Natural killer cell (primary cell): ENCODE measurements around the gene C1QTNF5. TPM values are rescaled to one million over a fixed set of nuclear protein-coding genes. Genes with fewer than 3 reads are reported as not detected.

Experiments
- ATAC-seq, 3 donors: fragments of 150-1000 bp in 2 of 3; fragments of 200-7000 bp in 1 of 3; cut with Tn5 transposase; 1 replicate in 1 of 3; 2 replicates in 2 of 3; pipeline ENCODE4 v1.10.0; 2021; ENCODE audit warnings: mild to moderate bottlenecking in 2 of 3, moderate library complexity in 2 of 3
- DNase-seq, 2 donors: peaks; one replicate each; pipeline versions ENCODE4 v3.0.0 to v3.0.0-alpha.2; 2013 to 2021; ENCODE audit warnings: mixed read lengths in 1 of 2
- H3K27ac ChIP-seq: one replicate; pipeline ENCODE4 v1.5.1; 2013; ENCODE audit warnings: mild to moderate bottlenecking, low read length
- H3K27me3 ChIP-seq: one replicate; pipeline ENCODE4 v1.6.1; 2013; ENCODE audit warnings: low read length; ENCODE audit not compliant: control insufficient read depth, insufficient read depth
- H3K36me3 ChIP-seq: one replicate; pipeline ENCODE4 v1.6.1; 2013; ENCODE audit warnings: low read length; ENCODE audit not compliant: control insufficient read depth, insufficient read depth
- H3K4me1 ChIP-seq: one replicate; pipeline ENCODE4 v1.6.1; 2013; ENCODE audit warnings: low read length; ENCODE audit not compliant: control insufficient read depth, insufficient read depth
- H3K4me3 ChIP-seq: one replicate; pipeline ENCODE4 v1.5.1; 2013; ENCODE audit warnings: low read length
- H3K9me3 ChIP-seq: one replicate; pipeline ENCODE4 v1.6.1; 2013; ENCODE audit warnings: low read length; ENCODE audit not compliant: control insufficient read depth, insufficient read depth
- H3K27ac Mint-ChIP-seq, 2 donors: one replicate each; pipeline ENCODE4 v1.8.0; 2022; ENCODE audit warnings: mild to moderate bottlenecking in 2 of 2, mixed read lengths in 2 of 2, moderate library complexity in 1 of 2
- H3K27me3 Mint-ChIP-seq, 2 donors: one replicate each; pipeline ENCODE4 v1.8.0; 2022; ENCODE audit warnings: low read depth in 2 of 2, mixed read lengths in 2 of 2
- H3K36me3 Mint-ChIP-seq: one replicate; pipeline ENCODE4 v1.8.0; 2022; ENCODE audit warnings: mixed read lengths
- H3K4me1 Mint-ChIP-seq, 2 donors: one replicate each; pipeline ENCODE4 v1.8.0; 2022; ENCODE audit warnings: mixed read lengths in 2 of 2
- H3K4me3 Mint-ChIP-seq: one replicate; pipeline ENCODE4 v1.8.0; 2022; ENCODE audit warnings: mild to moderate bottlenecking, moderate library complexity, mixed read lengths
- H3K9me3 Mint-ChIP-seq, 2 donors: one replicate each; pipeline ENCODE4 v1.8.0; 2022; ENCODE audit warnings: mixed read lengths in 2 of 2
- WGBS: methylation state at CpG from one replicate; pipeline ENCODE4 v1.1.7; 2013; ENCODE audit warnings: missing lambda C conversion rate; ENCODE audit not compliant: insufficient coverage; 5-methylcytosine and 5-hydroxymethylcytosine counted together
- intact Hi-C: fragments of 100-400 bp; cut with micrococcal nuclease; formaldehyde crosslinking; loops from one replicate; pipeline ENCODE4 v1.14.2; 2022
- total RNA-seq, 4 donors: library from RNA; stranded (reverse); fragments of 120-200 nt in 1 of 4; gene quantifications; one replicate each; pipeline versions ENCODE4 v1.2.3 to v1.2.4, GENCODE V29; 2013 to 2022
- TF ChIP-seq, protein P1 (sequence below): fragments of 200-600 bp; IDR thresholded peaks from one replicate; pipeline ENCODE4 v1.8.0; 2022; ENCODE audit warnings: antibody characterized with exemption

C1QTNF5 gene
- total RNA-seq, 3 donors from 2014 or later (not counting 1 experiment from before 2014, with no cell fraction given) = not detected

DNA sequence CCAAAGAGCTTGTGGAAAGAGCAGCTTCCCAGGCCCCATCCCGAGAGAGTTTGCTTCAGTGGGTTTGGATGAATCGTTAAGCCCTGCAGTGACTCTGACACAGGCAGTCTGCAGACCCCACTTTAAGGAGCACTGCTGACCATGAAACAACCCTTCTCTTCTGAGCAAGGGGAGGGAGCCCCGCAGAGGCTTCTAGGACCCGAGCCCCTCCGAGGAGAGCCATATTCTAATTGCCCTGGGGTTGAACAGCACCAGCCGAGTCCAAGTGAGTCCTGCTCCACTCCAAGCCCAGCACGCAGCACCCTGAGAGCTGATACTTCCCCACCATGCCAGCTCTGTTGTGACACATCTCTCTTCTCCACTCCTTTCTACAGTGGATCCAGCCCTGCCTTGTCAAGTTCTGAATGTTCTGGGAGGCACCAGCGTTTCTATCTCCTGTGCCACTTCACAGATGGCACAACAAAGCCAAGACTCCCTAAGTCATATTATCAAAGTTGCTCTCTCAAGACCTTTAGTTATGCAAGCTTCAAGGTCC is 30.5 kb upstream of the C1QTNF5 start:
- Histone ChIP-seq H3K27ac (no peak overlapping the region), H3K27me3 (no peaks in the 10 kb centered on the region), H3K4me1 (peaks cover 13% of the 10 kb centered on the region), H3K4me3 (no peak overlapping the region), H3K9me3 (no peaks in the 10 kb centered on the region), H3K36me3 (no peaks in the 10 kb centered on the region)
- Mint-ChIP-seq H3K27ac (no peak overlapping the region), H3K9me3 (no peaks in the 10 kb centered on the region), H3K36me3 (no peaks in the 10 kb centered on the region), H3K4me3 (no peak overlapping the region), H3K4me1 (peaks cover 0 to 6% of the 10 kb centered on the region in 2 donors), H3K27me3 (peaks cover 22 to 30% of the 10 kb centered on the region in 2 donors)
- 89% methylated on average over 8 of the region's 8 CpGs for WGBS
- TF ChIP-seq, protein P1, sequence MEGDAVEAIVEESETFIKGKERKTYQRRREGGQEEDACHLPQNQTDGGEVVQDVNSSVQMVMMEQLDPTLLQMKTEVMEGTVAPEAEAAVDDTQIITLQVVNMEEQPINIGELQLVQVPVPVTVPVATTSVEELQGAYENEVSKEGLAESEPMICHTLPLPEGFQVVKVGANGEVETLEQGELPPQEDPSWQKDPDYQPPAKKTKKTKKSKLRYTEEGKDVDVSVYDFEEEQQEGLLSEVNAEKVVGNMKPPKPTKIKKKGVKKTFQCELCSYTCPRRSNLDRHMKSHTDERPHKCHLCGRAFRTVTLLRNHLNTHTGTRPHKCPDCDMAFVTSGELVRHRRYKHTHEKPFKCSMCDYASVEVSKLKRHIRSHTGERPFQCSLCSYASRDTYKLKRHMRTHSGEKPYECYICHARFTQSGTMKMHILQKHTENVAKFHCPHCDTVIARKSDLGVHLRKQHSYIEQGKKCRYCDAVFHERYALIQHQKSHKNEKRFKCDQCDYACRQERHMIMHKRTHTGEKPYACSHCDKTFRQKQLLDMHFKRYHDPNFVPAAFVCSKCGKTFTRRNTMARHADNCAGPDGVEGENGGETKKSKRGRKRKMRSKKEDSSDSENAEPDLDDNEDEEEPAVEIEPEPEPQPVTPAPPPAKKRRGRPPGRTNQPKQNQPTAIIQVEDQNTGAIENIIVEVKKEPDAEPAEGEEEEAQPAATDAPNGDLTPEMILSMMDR = no peak
- DNase-seq (no peak), ATAC-seq (no peak)
- intact Hi-C loops = no loop called here

DNA sequence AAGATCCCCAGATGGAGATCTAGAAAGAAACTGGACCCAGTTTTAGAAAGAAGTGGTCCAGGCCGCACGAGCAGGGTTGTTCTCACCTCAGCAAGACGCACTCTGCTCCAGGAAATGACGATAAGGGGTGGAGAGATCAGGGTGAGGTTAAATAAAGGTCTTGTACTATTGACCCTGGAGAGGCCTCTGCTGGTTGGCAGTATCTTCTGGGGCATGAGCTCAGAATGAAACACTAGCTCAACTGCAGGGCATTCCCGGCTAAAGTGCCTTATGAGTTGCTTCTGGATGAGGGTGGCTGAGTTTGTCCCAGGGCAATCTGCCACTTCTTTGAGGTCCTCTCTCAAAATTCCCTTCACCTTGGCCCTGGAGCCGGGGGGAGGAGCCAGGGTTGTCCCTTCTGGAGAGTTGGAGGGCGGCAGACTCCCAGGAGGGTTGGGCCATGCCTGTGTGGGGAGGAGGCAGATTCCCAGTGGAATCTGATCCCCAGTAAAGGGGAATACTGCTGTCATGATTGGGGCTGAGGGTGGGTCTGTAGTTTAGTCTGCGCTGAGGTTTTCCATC is 29.9 kb upstream of the C1QTNF5 start:
- H3K36me3 ChIP-seq = no peaks in the 10 kb centered on the region
- Mint-ChIP-seq H3K36me3 (no peaks in the 10 kb centered on the region), H3K27ac (no peak overlapping the region), H3K4me3 (no peak overlapping the region), H3K27me3 (peaks cover 27 to 32% of the 10 kb centered on the region in 2 donors), H3K9me3 (no peaks in the 10 kb centered on the region), H3K4me1 (peaks cover 0 to 6% of the 10 kb centered on the region in 2 donors)
- 68% methylated on average over 8 of the region's 8 CpGs for WGBS
- H3K27me3 ChIP-seq = peaks cover under 1% of the 10 kb centered on the region
- no peaks in the 10 kb centered on the region for H3K9me3 ChIP-seq
- no peak overlapping the region for H3K27ac ChIP-seq
- TF ChIP-seq, protein P1 = no peak
- intact Hi-C loops = no loop called here
- peak in 1 of 2 donors; percentile 52 for DNase-seq
- H3K4me3 ChIP-seq = no peak overlapping the region
- H3K4me1 ChIP-seq = peaks cover 13% of the 10 kb centered on the region
- ATAC-seq = peak in 2 of 3 donors; percentile 50 to 77

DNA sequence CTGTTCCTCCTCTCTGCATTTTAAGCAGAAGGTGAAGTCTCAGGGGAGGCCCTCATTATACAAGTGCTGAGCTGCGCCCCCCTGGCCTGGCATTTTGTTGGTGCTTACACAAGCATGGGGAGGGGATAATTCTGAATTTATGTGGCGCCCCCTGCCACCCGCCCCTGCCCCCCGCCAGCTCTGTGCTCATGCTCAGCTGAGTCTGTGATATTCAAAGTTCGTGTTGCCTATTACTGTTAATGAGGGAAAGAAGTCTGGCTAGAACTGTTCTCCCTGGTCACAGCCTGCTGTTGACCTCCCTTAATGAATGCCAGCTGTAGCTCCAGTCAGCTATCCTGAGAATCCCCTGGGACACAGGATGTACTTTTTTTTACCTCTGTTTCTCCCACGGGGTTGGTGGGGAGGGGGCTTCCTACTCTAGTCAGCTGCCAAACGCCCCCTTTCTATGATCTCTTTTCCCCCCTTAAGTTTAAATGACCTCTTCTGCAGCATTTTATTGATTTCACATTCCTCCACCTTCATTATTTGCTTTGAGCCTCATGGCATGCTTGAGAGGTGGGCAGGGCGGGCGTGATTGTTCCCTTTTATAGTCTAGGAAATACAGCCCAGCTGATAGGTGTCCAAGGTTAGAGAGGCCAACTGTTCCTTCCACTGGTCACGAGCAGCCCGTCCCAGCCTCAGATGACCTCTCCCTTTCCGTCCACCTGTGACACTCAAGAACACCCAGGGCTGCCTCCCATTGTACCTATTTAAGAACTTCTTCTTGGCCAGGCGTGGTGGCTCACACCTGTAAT is 28.6 kb upstream of the C1QTNF5 start:
- no peak overlapping the region for H3K4me3 Mint-ChIP-seq
- intact Hi-C loops = no loop called here
- Histone ChIP-seq H3K36me3 (no peaks in the 10 kb centered on the region), H3K4me3 (no peak overlapping the region), H3K27me3 (peaks cover 13% of the 10 kb centered on the region), H3K9me3 (no peaks in the 10 kb centered on the region), H3K27ac (no peak overlapping the region), H3K4me1 (peaks cover 16% of the 10 kb centered on the region)
- TF ChIP-seq, protein P1 = no peak
- H3K36me3 Mint-ChIP-seq = peaks cover 5% of the 10 kb centered on the region
- ATAC-seq (no peak), DNase-seq (no peak)
- no peaks in the 10 kb centered on the region for H3K9me3 Mint-ChIP-seq
- H3K4me1 Mint-ChIP-seq = peaks cover 7 to 13% of the 10 kb centered on the region in 2 donors
- WGBS = 89% methylated on average over 12 of the region's 13 CpGs
- H3K27me3 Mint-ChIP-seq = peaks cover 40 to 45% of the 10 kb centered on the region in 2 donors
- H3K27ac Mint-ChIP-seq = no peak overlapping the region
